ENCODE results near the gene BAHD1.
"Not testable (repeated sequence)": the region's sequence is repeated elsewhere in the genome, so short reads cannot be mapped to it uniquely, and the experiment has no call there.

Gene BAHD1

DNA sequence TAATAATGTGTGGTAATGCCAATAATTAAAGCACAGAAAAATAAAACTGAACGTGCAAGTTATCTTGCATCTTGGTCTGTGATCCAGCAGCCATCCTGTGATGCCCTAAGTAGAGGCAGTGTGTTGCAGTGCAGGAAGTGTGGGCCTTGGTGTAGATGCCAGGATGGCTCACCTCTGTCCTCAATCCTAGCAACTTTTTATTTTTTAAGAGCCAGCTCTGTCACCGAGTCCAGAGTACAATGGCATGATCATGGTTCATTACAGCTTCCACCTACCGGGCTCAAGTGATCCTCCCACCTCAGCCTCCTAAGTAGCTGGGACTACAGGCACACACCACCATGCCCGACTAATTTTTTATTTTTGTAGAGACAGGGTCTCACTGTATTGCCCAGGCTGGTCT is 7.6 kb downstream of the BAHD1 start:
- DNase-seq = no peak

DNA sequence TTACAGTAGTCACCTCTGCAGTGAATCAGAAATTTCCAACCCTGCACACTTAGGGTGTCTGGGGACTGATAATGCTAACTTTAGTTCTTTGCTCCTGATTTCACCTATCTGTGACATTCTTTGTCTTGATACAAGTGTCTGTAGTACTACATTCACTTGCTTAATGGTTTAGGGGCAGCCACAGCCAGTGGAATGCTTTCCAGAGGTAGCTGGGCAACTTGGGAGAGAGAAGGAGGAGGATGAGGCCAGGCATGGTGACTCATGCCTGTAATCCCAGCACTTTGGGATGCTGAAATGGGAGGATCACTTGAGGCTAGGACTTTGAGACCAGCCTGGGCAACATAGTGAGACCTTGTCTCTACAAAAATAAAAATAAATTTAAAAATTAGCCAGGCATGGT is 8.5 kb downstream of the BAHD1 start:
- no peak for DNase-seq

DNA sequence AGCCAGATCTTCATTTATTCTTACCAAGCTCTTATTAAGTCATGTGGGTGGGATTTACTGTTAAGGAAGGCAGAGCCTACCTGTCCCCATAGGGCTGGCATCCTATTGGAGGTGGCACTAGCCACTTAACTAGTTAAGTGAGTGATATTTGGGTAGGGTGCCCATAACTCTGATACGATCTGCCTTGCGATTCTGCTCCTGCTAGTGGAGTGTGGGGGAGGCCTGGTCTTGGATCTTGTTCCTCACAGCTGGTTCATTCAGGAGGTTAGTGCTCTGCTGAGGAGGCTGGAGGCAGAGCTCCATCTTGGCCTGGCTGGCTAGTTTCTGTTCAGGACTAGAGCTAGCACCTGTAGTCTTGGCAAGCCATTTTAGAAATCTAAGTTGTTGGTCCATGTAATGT is 9.3 kb downstream of the BAHD1 start:
- no peak for DNase-seq

DNA sequence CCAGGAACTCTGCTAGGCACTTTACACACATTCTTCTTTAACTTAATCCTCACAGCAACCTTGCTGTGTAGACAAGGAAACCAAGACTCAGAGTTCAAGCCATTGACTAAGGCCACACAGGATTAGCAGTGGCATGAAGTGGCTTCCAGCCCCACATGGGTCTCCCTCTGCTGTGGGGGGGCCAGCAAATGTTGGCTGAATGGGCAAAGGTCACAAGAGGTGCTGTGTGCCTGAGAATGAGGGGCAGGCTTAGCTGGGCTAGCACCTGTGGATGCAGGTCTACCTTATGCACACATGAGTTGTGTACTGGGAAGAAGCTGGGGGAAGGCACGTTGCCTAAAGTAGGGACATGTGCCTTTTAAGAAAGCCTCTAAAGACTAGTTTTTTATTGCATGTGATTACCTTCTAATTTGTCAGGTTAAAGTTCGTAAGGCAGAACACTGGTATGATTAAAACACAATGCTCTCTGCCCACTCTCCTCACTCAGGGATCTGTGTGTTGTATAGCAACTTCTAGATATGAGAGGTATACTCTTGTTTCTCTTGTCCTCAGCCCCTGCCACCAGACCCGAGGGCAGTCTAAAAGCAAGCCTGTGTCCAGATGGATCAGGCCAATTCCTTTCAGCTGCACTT is 10.9 kb downstream of the BAHD1 start:
- no peak for DNase-seq

DNA sequence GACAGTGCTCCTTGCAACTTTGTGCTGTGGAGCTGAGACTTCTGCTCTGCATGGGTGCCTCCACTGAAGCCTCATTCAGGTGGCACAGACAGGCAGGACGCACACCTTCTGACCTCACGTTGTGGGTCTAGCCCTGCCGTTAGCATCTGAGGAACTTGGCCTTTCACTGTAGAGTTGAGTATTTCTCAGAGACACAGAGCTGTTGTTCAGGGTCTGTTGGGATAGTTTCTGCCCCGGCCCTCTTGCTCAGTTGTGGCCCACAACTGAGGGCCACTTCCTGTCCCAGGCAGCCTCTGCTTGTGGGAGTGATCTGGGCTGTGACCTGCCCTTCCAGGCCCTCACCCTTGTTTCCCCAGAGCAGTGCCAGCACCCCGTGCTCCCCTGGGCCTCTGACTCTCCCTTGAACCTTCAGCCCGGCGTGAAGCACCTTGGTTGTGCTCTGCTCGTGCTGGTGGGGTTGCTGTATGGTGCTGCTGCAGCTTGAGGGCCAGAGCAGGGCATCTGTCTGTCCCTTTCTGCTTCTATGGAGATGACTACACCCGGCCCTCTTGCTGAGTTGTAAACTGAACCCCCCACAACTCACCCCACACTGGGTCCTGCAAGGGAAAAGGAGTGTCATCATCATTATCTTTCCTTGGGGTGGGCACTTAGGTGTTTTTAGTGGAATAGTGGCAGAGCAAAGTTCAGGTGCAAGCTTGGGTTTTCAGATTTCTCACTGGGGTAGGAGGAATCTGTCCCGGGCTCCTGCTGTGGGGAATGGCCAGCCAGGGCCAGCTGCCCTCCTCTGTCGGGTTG is 11.7 kb downstream of the BAHD1 start:
- no peak for DNase-seq

DNA sequence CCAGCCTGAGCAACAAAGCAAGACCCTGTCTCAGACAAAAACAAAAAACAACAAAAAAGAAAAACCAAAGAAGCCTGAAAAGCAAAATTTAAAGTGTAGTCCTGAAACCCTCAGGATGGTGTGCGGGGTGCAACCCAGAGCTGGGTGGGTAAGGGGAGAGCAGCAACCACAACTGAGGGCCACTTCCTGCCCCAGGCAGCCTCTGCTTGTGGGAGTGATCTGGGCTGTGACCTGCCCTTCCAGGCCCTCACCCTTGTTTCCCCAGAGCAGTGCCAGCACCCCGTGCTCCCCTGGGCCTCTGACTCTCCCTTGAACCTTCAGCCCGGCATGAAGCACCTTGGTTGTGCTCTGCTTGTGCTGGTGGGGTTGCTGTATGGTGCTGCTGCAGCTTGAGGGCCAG is 13.2 kb downstream of the BAHD1 start:
- not testable (repeated sequence) for DNase-seq

DNA sequence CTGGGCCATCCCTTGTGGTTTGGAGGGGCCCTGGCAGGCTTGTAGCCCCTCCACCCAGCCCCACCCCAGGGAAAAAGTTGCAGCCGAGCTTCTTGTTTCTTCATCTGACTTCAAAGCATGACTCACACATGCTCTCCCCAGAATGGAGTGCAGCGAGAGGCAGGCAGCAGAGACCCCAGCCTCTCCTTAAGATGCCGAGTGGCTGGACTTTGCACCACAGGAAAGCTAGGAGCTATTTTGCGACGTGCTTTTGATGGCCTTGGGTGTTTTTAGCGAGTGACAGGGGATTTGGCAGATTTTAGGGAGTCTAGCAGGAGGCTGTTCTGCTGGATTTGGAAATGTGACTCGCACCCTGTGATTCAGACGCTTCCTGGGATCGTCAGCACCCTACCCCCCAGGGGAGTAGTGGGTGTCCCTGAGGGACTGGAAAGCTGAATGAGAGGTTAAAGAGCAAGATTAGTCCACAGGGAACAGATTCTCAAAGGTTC is 14.2 kb downstream of the BAHD1 start:
- no peak for DNase-seq

DNA sequence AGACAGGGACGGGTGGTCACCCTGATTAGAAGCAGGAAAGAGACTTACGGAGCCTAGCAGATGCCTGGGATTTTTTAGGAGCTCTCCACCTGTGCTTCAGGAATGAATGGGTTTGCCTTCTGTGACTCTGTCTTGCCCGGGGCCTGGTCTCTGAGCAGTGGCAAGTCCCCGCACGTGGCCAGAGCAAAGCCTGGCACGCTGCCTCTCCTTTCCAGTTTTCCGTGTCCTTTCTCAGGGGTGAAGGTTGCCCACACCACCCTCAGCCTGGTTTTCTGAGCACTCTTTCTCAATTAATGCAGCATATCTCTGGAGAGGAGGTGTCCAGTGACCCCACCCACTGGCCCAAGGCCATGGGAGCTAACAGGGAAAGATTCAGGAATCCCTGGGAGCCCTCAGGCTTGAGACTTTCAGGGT is 15.6 kb downstream of the BAHD1 start:
- DNase-seq = no peak

DNA sequence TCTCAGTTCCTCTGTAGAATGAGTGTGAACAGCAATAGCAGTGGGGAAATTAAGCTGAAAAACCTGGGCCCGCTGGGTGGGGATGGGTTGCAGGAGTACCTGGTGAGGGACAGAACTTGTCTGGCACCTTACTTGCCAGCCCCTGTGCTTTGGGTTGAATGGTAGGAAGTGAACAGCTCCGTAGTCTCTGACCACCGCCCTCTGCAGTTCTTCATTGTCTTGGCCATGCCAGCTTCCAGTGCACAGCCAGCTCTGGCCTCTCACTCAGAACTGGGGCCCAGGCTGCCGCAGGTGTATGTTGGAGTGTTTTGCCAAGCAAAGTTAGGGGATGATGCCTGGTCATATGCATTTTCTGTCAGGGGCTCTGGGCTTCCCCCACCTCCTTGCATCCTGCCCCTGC is 16.0 kb downstream of the BAHD1 start:
- DNase-seq = no peak

DNA sequence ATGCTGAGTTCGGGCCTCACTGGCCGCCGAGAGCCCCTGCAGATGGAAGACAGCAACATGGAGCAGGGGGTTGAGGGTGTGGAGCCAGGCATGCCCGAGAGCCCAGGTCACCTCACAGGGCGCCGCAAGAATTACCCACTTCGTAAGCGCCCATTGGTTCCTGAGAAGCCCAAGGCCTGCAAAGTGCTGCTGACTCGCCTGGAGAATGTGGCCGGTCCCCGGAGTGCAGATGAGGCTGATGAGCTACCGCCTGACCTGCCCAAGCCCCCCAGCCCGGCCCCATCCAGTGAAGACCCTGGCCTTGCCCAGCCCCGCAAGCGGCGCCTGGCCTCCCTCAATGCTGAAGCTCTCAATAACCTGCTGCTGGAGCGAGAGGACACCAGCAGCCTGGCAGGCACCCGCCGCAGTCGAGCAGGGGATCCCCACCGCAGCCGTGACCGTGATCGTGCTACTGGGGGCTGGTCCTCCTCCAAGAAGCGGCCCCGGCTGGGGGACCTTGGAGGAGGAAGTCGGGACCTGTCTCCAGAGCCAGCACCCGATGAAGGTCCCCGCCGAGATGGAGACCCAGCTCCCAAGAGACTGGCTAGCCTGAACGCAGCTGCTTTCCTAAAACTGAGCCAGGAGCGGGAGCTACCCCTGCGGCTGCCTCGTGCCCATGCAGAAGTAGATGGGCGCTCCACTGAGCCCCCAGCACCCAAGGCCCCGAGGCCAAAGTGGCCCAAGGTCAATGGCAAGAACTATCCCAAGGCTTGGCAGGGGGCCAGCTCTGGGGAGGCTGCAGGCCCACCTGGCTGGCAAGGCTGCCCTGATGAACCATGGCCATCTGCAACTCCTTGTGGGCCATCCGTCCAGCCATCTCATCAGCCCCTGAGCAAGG is 18.0 kb downstream of the BAHD1 start:
- DNase-seq = no peak

DNA sequence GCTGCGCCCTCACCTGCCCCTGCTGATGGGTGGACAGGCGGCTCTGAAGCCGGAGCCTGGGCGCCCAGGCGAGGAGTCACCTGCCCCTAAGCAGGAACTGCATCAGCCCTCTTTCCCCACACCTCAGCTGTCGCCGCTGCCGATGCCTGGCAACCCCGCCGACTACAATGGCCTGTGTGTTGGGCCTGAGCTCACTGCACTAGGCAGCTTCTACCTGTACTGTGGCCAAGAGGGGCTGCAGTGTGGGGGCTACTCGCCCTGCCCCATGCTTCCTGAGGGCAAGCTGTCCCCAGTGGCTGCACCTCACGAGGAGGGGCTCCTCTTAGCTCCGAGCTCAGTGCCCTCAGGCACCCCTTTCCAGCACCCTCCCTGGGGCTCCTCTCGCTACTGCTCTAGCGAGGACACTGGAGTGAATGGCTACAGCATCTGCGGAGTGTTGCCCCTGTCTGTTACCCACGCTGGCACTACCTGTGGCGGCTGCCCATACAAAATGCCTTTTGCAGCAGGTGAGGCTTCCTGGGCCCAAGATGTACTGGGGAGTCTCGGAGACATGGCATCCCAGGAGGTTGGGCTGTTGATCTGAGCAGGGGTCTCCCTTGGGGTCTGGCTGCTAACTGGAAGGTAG is 18.8 kb downstream of the BAHD1 start:
- DNase-seq = no peak

DNA sequence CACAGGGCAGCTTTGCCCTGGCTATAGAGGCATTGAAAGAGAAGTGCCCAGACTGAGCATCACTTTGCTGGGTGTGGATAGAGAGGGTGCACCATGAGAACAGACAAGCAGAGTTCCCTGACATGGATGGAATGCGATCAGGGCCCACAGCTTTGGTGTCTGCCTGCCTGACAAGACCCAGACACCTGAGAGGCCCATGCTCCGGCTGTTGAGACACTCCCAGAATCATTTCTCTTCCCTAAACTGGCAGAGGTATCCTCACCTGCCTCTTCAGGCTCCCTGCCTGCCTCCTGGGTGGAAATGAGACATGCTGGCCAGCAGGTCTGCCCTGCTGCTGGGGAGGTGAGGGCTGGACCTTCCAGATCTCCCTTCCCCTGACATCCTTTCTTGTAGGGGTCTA is 19.7 kb downstream of the BAHD1 start:
- no peak for DNase-seq

DNA sequence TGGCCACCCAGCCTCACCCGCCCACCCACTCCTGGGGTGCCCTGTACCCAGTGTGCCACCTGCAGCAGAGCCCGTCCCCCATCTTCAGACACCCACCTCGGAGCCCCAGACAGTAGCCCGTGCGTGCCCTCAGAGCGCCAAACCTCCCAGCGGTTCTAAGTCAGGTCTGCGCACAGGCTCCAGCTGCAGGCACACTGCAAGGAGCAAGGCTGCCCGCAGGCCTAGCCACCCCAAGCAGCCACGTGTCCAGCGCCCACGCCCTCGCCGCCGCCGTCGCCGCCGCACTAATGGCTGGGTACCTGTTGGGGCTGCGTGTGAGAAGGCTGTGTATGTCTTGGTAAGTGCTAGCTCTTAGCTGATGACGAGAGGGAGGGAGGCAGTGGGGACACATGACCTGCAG is 21.2 kb downstream of the BAHD1 start:
- DNase-seq = no peak

DNA sequence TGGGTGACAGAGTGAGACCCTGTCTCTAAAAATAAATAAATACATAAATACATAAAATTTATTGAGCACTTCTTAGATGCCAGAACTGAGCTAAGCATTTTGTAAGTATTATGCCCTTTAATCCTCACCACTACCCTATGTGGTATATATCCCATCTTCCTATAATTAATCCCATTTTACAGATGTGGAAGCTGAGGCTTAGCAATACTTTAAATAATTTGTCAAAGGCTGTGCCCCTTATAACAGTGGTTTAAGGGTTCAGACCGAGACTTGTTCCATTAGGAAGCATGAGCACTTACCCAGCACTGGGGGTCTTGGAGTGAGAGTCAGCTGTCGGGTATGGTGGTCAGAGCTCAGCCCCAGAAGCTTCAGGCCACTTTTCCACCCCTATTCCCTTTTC is 22.5 kb downstream of the BAHD1 start:
- DNase-seq = no peak

DNA sequence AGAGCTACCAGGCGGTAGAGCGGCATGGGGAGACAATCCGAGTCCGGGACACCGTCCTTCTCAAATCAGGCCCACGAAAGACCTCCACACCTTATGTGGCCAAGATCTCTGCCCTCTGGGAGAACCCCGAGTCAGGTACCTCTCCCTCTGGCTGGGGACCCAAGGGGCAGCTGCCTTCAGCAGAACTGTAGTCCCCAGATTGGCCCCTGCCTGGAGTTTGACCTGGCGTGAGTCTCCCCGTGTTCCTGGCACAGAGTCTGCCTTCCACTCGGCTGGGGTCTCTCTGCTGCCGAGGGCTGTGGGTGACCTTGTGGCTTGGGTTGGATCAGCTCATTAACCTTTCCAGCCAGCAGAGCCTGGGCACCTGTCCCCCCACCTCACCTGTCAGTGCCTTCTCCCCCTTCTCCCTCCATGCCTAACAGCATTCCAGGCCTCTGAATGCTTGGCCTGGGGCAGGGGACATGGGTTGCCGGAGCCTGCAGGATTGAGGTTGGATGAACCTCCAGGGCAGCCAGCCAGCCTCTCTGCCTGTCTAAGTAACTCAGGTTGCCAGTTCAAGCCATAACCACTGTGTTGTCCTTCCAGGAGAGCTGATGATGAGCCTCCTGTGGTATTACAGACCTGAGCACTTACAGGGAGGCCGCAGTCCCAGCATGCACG is 23.3 kb downstream of the BAHD1 start:
- DNase-seq = no peak

DNA sequence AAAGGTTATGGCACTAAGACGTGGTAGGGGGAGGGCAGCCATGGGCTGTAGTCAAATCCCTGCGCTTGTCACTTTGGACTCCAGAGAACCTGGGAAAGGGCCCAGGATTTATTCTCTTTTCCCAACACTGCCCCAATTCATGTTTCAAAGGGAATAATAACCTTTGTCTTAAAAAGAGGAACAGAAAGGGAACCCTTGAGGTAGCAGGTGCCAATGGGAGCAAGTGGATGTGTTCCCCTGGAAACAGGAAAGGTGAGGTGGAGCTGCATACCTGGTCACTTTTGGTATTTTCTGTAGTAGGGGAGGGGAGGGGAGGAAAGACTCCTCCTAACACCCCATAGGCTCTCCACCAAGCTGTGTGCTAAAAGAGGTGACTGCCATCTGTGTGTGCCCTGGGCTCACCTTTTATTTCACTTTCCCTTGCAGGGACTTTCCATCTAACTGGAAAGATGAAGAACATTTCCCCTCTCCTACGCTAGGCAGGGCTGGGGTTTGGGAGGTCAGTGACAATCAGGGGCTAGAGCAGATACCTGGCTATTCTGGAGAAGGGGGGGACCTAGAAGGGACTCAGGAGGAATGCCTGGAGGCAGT is 23.9 kb downstream of the BAHD1 start:
- no peak for DNase-seq

DNA sequence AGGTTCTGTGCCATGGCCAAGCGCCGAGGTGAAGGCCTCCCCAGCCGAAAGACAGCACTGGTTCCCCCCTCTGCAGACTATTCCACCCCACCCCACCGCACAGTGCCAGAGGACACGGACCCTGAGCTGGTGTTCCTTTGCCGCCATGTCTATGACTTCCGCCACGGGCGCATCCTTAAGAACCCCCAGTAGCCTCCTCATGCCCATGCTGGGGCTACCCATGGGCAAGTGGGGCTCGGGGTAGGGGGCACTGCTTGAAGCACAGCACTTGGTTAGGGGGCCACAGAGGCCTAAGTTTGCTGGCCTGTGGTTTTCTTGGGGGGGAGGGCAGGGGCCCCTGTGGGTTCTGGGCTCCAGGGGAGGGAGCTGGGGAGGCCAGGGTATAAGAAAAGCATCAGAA is 25.2 kb downstream of the BAHD1 start:
- DNase-seq = no peak

DNA sequence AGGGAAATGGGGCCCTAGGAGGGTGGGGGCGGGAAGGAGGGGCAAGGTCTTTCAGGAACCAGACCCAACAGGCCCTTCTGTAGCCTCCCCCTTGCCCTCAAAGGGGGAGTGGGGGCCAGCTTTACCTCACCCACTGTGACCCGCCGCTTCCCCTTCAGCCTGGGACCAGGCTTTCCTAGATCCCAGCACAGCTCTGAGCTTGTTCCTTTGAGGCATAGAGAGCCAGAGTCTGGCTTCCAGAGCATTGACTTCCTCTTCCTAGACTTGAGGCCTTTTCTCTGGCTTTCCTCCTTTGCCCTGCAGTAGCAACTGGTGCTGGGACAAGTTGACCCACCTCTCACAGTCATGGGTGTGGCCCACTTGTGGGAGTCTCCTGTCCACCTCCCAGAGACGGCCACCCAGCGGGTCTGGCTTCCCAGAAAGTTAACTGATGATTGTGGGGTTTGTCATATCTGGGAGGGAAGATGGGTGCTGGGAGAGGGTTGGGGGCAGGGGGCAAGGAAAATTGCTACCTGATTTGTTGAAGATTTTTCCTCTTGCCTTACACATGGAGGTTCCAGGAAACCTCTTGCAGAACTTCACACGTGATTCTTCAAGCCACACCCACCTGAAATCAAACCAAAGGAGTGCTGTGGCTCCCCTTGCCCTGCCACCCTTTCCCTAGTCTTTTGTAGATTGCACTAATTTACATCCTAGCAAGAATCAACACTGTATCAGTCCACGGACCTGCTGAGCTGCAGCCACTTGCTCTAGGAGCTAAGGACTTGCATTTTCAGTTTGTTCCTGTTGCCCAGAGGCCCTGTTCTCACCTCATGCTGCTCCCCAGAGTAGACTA is 25.9 kb downstream of the BAHD1 start:
- no peak for DNase-seq

DNA sequence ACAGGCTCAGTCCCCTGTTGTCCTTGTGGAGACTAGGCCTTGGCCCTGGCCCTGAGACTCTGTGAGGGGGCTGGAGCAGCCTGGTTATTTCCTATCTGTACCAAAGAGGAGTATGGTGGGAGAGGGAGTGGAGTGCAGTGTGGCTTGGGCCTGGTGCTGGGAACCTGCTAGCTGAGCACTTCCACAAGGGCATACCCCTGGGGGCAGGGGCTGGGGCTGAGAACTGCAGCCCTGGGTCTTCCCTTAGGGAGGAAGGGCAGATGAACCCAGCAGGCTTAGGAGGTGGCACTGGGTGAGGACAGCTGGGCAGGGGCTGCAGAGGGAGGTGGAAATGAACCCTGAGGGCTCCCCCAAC is 26.5 kb downstream of the BAHD1 start:
- no peak for DNase-seq

DNA sequence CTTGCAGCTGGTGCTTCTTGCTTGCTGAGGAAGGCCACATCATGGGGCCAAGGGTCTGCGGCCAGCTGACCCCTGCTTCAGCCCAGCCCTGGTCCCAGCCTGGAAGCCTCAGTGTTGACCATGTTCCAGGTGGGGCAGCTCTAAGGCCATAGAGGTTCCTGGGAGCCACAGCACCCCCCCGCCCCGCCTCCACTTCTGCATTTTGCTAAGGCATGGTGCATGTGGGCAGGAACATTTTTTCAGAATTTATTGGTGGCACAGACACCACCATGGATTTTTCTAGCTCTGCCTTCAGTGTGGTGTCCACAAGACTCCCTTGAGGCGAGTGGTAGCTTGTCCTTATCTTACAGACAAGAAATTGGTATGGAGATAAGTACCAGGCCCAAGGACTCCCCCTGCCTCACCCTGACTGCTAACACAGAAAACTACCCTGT is 28.2 kb downstream of the BAHD1 start:
- no peak for DNase-seq

DNA sequence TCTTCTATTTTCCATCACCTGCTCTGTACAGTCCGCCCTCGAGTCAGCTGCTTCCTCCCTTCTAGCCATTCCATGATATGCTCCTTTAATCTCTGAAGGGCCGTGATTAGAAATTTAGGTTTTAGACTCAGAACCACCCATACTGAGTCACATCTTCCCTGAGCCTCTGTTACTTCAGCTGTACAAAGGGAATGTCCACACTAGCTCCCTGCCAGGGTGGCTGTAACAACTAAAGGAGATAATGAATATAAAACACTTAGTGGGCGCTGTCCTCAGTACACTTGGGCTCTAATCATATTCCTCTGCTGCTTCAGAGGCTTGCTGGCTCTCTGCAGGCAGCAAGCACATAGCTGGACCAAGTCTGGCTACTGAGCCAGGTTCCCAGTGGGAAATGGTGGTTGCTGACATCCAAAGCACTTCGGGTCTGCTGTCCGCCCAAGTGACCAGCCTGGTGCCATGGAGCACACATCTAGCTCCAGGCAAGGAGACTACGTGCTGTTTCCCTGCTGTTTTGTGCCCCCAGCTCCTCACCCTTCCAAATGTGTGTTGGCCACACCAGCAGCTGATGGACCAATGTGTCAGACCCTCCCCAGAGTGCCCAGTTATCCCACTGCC is 29.1 kb downstream of the BAHD1 start:
- no peak for DNase-seq
